ENCODE results near the gene B4GALT5.

GRCh38 chr20:49669601-49670189 is 44.0 kb downstream of the B4GALT5 start:
- TF ChIP-seq CTCF (IDR thresholded peaks at IDR 0.05) (no peak), POLR2A (IDR thresholded peaks at IDR 0.05) (no peak), EP300 (IDR thresholded peaks at IDR 0.05) (no peak), POLR2AphosphoS5 (IDR thresholded peaks at IDR 0.05) (no peak)
